ENCODE measurements around the gene TRDN.

Gene TRDN

DNA sequence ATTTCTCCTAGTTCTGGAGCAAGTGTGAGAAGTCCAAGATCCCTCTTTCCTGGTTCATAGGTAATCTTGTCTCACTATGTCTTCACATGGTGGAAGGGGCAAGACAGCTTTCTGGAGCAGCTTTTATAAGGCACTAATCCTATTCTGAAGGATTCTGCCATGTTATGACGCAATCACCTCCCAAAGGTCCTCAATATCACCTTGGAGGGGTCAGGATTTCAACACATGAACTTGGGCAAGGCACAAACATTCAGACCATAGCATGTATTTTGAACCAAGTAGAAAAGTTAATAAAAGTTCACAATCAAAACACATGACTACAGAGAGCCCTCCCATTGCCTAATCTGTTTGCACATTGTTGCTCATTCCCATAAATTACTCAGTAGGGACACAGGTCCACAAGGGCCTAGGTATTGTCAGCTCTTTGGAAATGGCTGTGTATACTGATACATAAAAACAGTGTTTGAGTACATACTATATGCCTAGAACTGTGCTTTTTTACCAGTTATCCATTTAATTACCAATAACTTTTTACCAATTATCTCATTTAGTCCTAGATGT lies 11.3 kb upstream of the TRDN start:
- H3K9me3 ChIP-seq (ENCODE audit: insufficient read depth, low read length) = no peaks in the 10 kb centered on the region
- no peaks in the 10 kb centered on the region for H3K4me1 ChIP-seq (ENCODE audit: insufficient read depth, insufficient read length)

DNA sequence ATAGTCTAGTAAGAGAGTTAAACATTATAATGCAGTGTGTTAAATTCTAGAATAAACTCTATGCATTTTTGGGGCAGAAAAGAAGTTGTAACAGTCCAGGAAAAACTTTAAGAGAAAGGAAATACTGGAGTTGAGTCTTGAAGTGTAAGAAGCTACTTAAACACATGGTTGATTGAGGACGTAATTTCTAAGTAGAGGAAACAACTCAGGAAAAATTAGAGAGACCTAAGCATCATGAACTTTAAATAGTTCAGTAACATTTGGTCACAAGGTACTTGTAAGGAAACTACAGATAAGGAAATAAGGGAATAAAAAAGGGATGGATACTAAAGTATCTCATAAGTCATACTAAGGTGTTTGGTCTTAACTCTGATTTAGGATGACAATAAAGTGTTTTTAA lies 4.7 kb upstream of the TRDN start:
- Histone ChIP-seq H3K9ac (ENCODE audit: insufficient read length, low read depth) (no peak overlapping the region), H3K4me1 (ENCODE audit: insufficient read depth, insufficient read length) (no peaks in the 10 kb centered on the region), H3K27me3 (ENCODE audit: insufficient read depth, insufficient read length) (no peaks in the 10 kb centered on the region), H3K4me3 (ENCODE audit: insufficient read length, low read depth) (no peak overlapping the region), H3K9me3 (ENCODE audit: insufficient read depth, low read length) (no peaks in the 10 kb centered on the region), H3K36me3 (ENCODE audit: insufficient read depth, insufficient read length, low read length) (no peaks in the 10 kb centered on the region)
- no peak for DNase-seq (ENCODE audit: low read depth, low spot score)
- no peak for TF ChIP-seq ZNF274 (IDR thresholded peaks at IDR 0.05; ENCODE audit: low read depth, low read length)
- TF ChIP-seq SUZ12 (IDR thresholded peaks at IDR 0.05; ENCODE audit: extremely low read depth, insufficient read depth, insufficient read length) = no peak
- TF ChIP-seq YY1 (IDR thresholded peaks at IDR 0.05; ENCODE audit: insufficient read depth, insufficient read length) = no peak

More for the DNA sequence above, 11.3 kb upstream of the TRDN start:
- Histone ChIP-seq H3K4me3 (ENCODE audit: insufficient read length, low read depth) (no peak overlapping the region), H3K36me3 (ENCODE audit: insufficient read depth, insufficient read length, low read length) (no peaks in the 10 kb centered on the region), H3K27me3 (ENCODE audit: insufficient read depth, insufficient read length) (no peaks in the 10 kb centered on the region), H3K9ac (ENCODE audit: insufficient read length, low read depth) (no peak overlapping the region)
- no peak for TF ChIP-seq YY1 (IDR thresholded peaks at IDR 0.05; ENCODE audit: insufficient read depth, insufficient read length)
- TF ChIP-seq ZNF274 (IDR thresholded peaks at IDR 0.05; ENCODE audit: low read depth, low read length) = no peak
- no peak for TF ChIP-seq SUZ12 (IDR thresholded peaks at IDR 0.05; ENCODE audit: extremely low read depth, insufficient read depth, insufficient read length)
- no peak for DNase-seq (ENCODE audit: low read depth, low spot score)

DNA sequence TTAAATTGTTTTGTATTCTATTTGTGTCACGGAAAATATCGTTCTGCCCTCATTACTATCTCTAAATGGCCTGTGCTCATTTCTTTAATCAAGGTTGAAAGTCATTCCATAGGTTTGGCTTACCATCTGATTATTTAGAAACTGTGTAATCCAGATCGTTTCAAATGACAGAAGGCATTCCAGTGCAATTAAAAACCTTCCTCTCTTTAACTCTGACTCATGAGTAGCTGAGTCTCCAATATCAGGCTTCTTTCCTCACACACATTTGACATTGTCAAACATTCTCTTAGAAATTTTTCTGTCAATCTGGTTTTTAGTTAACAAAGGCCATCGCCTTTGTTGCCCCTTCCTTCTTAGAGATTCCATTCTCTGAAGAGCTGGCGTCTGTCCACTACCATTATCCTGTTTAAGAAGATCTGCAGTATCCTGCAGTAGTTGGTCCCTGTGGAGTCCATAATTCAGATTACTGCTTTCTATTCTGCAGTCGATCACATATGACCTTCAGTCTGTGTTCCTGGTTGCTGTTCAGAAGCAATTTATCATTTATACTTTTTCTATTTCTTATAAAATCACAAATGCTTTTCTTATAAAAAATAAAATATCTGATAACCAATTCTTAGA lies 3.9 kb upstream of the TRDN start:
- H3K4me1 ChIP-seq (ENCODE audit: insufficient read depth, insufficient read length) = no peaks in the 10 kb centered on the region
- TF ChIP-seq ZNF274 (IDR thresholded peaks at IDR 0.05; ENCODE audit: low read depth, low read length) = no peak
- TF ChIP-seq SUZ12 (IDR thresholded peaks at IDR 0.05; ENCODE audit: extremely low read depth, insufficient read depth, insufficient read length) = no peak
- no peak for TF ChIP-seq YY1 (IDR thresholded peaks at IDR 0.05; ENCODE audit: insufficient read depth, insufficient read length)
- no peaks in the 10 kb centered on the region for H3K36me3 ChIP-seq (ENCODE audit: insufficient read depth, insufficient read length, low read length)
- no peak overlapping the region for H3K9ac ChIP-seq (ENCODE audit: insufficient read length, low read depth)
- no peak overlapping the region for H3K4me3 ChIP-seq (ENCODE audit: insufficient read length, low read depth)
- no peaks in the 10 kb centered on the region for H3K27me3 ChIP-seq (ENCODE audit: insufficient read depth, insufficient read length)
- no peak for DNase-seq (ENCODE audit: low read depth, low spot score)
- no peaks in the 10 kb centered on the region for H3K9me3 ChIP-seq (ENCODE audit: insufficient read depth, low read length)

DNA sequence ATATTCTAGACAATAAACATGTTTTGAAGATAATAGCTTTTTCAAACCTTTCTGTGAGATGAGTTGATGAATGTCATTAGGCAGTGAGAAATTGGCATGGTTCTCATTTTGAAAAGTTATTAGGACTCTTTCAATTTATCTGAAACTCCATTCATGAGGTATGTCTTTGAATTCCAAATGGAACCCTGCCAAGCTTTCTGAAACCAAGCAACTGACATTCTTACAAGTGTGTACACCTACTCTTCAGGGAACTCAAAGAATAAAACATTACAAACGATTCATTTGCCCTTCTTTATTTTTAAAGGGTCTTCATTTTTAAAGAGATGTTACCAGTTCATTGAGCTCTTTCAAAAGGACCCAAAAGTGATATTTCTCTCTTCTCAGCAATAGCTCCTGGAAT lies 2.1 kb upstream of the TRDN start:
- Histone ChIP-seq H3K9ac (ENCODE audit: insufficient read length, low read depth) (no peak overlapping the region), H3K27me3 (ENCODE audit: insufficient read depth, insufficient read length) (no peaks in the 10 kb centered on the region), H3K4me1 (ENCODE audit: insufficient read depth, insufficient read length) (no peaks in the 10 kb centered on the region), H3K36me3 (ENCODE audit: insufficient read depth, insufficient read length, low read length) (no peaks in the 10 kb centered on the region), H3K9me3 (ENCODE audit: insufficient read depth, low read length) (no peaks in the 10 kb centered on the region), H3K4me3 (ENCODE audit: insufficient read length, low read depth) (no peak overlapping the region)
- TF ChIP-seq YY1 (IDR thresholded peaks at IDR 0.05; ENCODE audit: insufficient read depth, insufficient read length) (no peak), ZNF274 (IDR thresholded peaks at IDR 0.05; ENCODE audit: low read depth, low read length) (no peak), SUZ12 (IDR thresholded peaks at IDR 0.05; ENCODE audit: extremely low read depth, insufficient read depth, insufficient read length) (no peak)
- DNase-seq (ENCODE audit: low read depth, low spot score) = no peak

DNA sequence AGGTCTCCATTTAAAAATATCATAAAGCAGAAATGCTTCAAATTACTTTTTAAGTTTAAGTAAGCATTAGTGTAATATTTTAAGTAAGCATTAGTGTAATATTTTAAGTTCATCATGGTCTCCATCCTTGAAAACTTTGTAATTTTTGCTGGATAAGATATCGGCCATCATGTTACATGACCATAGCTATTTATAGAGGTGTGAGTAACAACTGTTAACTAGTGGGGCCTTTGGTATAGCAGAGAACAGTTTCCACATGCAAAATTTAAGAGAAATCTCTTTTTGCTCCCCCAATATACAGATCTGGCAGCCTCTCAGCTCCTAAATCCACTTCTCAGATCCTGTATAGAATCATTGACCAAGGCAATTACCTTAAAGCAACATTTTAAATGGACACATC lies 468 bp downstream of the TRDN start:
- TF ChIP-seq ZNF274 (IDR thresholded peaks at IDR 0.05; ENCODE audit: low read depth, low read length) (no peak), SUZ12 (IDR thresholded peaks at IDR 0.05; ENCODE audit: extremely low read depth, insufficient read depth, insufficient read length) (no peak), YY1 (IDR thresholded peaks at IDR 0.05; ENCODE audit: insufficient read depth, insufficient read length) (no peak)
- H3K9ac ChIP-seq (ENCODE audit: insufficient read length, low read depth) = no peak overlapping the region

DNA sequence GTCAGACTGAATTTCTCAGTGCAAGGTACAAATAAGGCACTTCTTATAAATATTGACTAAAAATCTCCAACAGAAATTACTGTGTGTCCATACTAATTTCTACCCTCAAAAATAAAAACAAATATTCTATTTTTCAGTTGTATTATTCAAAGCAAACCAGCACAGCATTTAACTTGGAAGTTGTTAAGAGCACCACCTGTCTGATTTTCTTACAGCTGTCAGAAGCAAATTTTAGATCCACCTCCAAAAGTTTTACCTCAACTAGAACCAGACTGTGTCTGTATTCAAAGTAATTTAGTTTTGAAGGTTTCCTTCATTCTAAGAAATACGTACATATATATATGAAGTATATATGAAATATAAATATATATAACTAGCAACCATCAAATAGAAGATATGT lies 1.2 kb downstream of the TRDN start:
- no peak for TF ChIP-seq ZNF274 (IDR thresholded peaks at IDR 0.05; ENCODE audit: low read depth, low read length)
- no peak for TF ChIP-seq YY1 (IDR thresholded peaks at IDR 0.05; ENCODE audit: insufficient read depth, insufficient read length)
- no peak for TF ChIP-seq SUZ12 (IDR thresholded peaks at IDR 0.05; ENCODE audit: extremely low read depth, insufficient read depth, insufficient read length)
- no peaks in the 10 kb centered on the region for H3K9me3 ChIP-seq (ENCODE audit: insufficient read depth, low read length)
- no peaks in the 10 kb centered on the region for H3K27me3 ChIP-seq (ENCODE audit: insufficient read depth, insufficient read length)
- no peaks in the 10 kb centered on the region for H3K36me3 ChIP-seq (ENCODE audit: insufficient read depth, insufficient read length, low read length)
- no peak overlapping the region for H3K4me3 ChIP-seq (ENCODE audit: insufficient read length, low read depth)
- H3K9ac ChIP-seq (ENCODE audit: insufficient read length, low read depth) = no peak overlapping the region
- no peak for DNase-seq (ENCODE audit: low read depth, low spot score)
- H3K4me1 ChIP-seq (ENCODE audit: insufficient read depth, insufficient read length) = no peaks in the 10 kb centered on the region

More for the DNA sequence above, 468 bp downstream of the TRDN start:
- Histone ChIP-seq H3K9me3 (ENCODE audit: insufficient read depth, low read length) (no peaks in the 10 kb centered on the region), H3K36me3 (ENCODE audit: insufficient read depth, insufficient read length, low read length) (no peaks in the 10 kb centered on the region), H3K4me1 (ENCODE audit: insufficient read depth, insufficient read length) (no peaks in the 10 kb centered on the region), H3K4me3 (ENCODE audit: insufficient read length, low read depth) (no peak overlapping the region), H3K27me3 (ENCODE audit: insufficient read depth, insufficient read length) (no peaks in the 10 kb centered on the region)
- DNase-seq (ENCODE audit: low read depth, low spot score) = no peak

DNA sequence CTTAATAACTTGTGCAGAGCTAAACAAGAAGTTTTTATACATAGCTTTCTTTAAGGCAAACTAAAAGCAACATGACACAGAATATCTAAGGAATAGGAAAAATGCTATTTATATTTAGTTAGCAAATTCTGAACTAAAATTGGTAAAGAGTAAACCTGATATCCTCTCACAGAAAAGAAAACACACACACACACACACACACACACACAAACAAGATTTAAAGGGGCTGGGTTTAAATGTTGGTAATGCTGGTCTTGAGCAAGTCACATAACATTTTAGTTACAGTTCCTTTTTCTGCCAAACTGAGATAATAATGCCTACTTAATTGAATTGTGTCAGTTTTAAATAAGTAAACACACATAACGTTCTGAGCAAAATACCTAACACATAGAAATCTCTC lies 1.6 kb downstream of the TRDN start:
- no peak overlapping the region for H3K9ac ChIP-seq (ENCODE audit: insufficient read length, low read depth)
- no peak overlapping the region for H3K4me3 ChIP-seq (ENCODE audit: insufficient read length, low read depth)
- H3K27me3 ChIP-seq (ENCODE audit: insufficient read depth, insufficient read length) = no peaks in the 10 kb centered on the region
- no peaks in the 10 kb centered on the region for H3K4me1 ChIP-seq (ENCODE audit: insufficient read depth, insufficient read length)
- TF ChIP-seq YY1 (IDR thresholded peaks at IDR 0.05; ENCODE audit: insufficient read depth, insufficient read length) (no peak), SUZ12 (IDR thresholded peaks at IDR 0.05; ENCODE audit: extremely low read depth, insufficient read depth, insufficient read length) (no peak), ZNF274 (IDR thresholded peaks at IDR 0.05; ENCODE audit: low read depth, low read length) (no peak)
- no peaks in the 10 kb centered on the region for H3K9me3 ChIP-seq (ENCODE audit: insufficient read depth, low read length)
- H3K36me3 ChIP-seq (ENCODE audit: insufficient read depth, insufficient read length, low read length) = no peaks in the 10 kb centered on the region
- DNase-seq (ENCODE audit: low read depth, low spot score) = no peak

Measured in NT2/D1 (cell line).